K562 (cell line): ENCODE results near the gene INHBC. TPM values are rescaled to one million over a fixed set of nuclear protein-coding genes. Genes with fewer than 3 reads are reported as not detected.

Experiments
- BHLHE40 ChIP-seq: IDR thresholded peaks from 2 replicates; pipeline ENCODE4 v1.6.1; 2011; ENCODE audit warnings: low read length, improper control_type of control experiment
- CBX1 ChIP-seq: sonication (generic); IDR thresholded peaks from 2 replicates; pipeline ENCODE4 v1.6.1; 2016; ENCODE audit warnings: antibody characterized with exemption, low read depth, mild to moderate bottlenecking
- CHD1 ChIP-seq: fragments of 200-600 bp; sonication (generic); IDR thresholded peaks from one replicate; pipeline ENCODE4 v1.6.1; 2012; ENCODE audit warnings: mild to moderate bottlenecking, moderate library complexity, low read length, inconsistent platforms
- EGR1 ChIP-seq: fragments of 450-650 bp; conservative IDR thresholded peaks from 2 replicates; pipeline ENCODE4 v1.6.1; 2017; ENCODE audit warnings: mild to moderate bottlenecking
- ELF2 ChIP-seq: fragments of 250-450 bp; sonication (Bioruptor Pico); IDR thresholded peaks from 2 replicates; pipeline ENCODE4 v1.5.0; 2021; ENCODE audit warnings: mild to moderate bottlenecking
- GATAD2B ChIP-seq: fragments of 450-650 bp; IDR thresholded peaks from 2 replicates; pipeline ENCODE4 v1.6.1; 2017; ENCODE audit warnings: mild to moderate bottlenecking, borderline replicate concordance
- LCOR ChIP-seq: sonication (generic); formaldehyde crosslinking; IDR thresholded peaks from 2 replicates; pipeline ENCODE4 v1.8.0; 2022; ENCODE audit warnings: mild to moderate bottlenecking, missing genetic modification reagents
- MAZ ChIP-seq, 2 experiments: fragments of 450-650 bp in 1 of 2; sonication (generic) in 1 of 2; formaldehyde crosslinking; IDR thresholded peaks in 1 of 2; conservative IDR thresholded peaks in 1 of 2; 2 replicates each; pipeline versions ENCODE4 v1.4.0 to v1.5.0; 2020; ENCODE audit warnings: mild to moderate bottlenecking in 1 of 2, missing genetic modification reagents in 1 of 2
- NONO ChIP-seq, 2 experiments: fragments of 200-400 bp in 1 of 2; fragments of 450-650 bp in 1 of 2; formaldehyde crosslinking in 1 of 2; IDR thresholded peaks; 2 replicates each; pipeline ENCODE4 v1.6.1; 2017; ENCODE audit warnings: low read depth in 2 of 2, mild to moderate bottlenecking in 2 of 2, moderate library complexity in 2 of 2, low read length in 1 of 2
- NR2C2 ChIP-seq, 2 experiments: fragments of 200-800 bp in 1 of 2; sonication (Bioruptor generic) in 1 of 2; sonication (generic) in 1 of 2; formaldehyde crosslinking in 1 of 2; IDR thresholded peaks; 2 replicates each; pipeline versions ENCODE4 v1.6.1 to v1.8.0; 2016 to 2022; ENCODE audit warnings: mild to moderate bottlenecking in 1 of 2, missing compliant biosample characterization in 1 of 2, missing genetic modification characterization in 1 of 2, missing genetic modification reagents in 1 of 2
- RAD51 ChIP-seq: fragments of 450-650 bp; IDR thresholded peaks from 2 replicates; pipeline ENCODE4 v1.7.1; 2016; ENCODE audit warnings: low read depth, mild to moderate bottlenecking, borderline replicate concordance
- SLC30A9 ChIP-seq: fragments of 250-450 bp; sonication (Bioruptor Pico); IDR thresholded peaks from 2 replicates; pipeline ENCODE4 v1.8.0; 2022; ENCODE audit warnings: mild to moderate bottlenecking, moderate library complexity
- SREBF1 ChIP-seq: fragments of 150-350 bp; IDR thresholded peaks from 2 replicates; pipeline ENCODE4 v1.6.1; 2014; ENCODE audit warnings: antibody characterized with exemption, low read depth, low read length, borderline replicate concordance
- STAG1 ChIP-seq: sonication (generic); formaldehyde crosslinking; IDR thresholded peaks from 2 replicates; pipeline ENCODE4 v1.5.0; 2020; ENCODE audit warnings: missing genetic modification reagents, borderline replicate concordance
- TBP ChIP-seq: optimal IDR thresholded peaks from 2 replicates; pipeline ENCODE3; 2011; ENCODE audit warnings: low read depth, low read length, improper control_type of control experiment
- TRIM24 ChIP-seq, 2 experiments: fragments of 450-650 bp; IDR thresholded peaks; 2 replicates each; pipeline ENCODE4 v1.6.1; 2016
- ZBTB17 ChIP-seq: fragments of 450-650 bp; formaldehyde crosslinking; IDR thresholded peaks from 2 replicates; pipeline ENCODE4 v1.4.0; 2020; ENCODE audit warnings: mild to moderate bottlenecking
- ZFX ChIP-seq: sonication (generic); formaldehyde crosslinking; IDR thresholded peaks from 2 replicates; pipeline ENCODE4 v1.8.0; 2022; ENCODE audit warnings: mild to moderate bottlenecking, missing genetic modification reagents, moderate library complexity
- ZNF197 ChIP-seq: fragments of 200-800 bp; sonication (Bioruptor generic); IDR thresholded peaks from 2 replicates; pipeline ENCODE4 v1.6.1; 2016; ENCODE audit warnings: low read depth, missing genetic modification characterization, missing compliant biosample characterization
- polyA plus RNA-seq, 8 experiments: library from polyadenylated mRNA; depleted of rRNA in 4 of 8; stranded (reverse) in 5 of 8; unstranded in 3 of 8; fragments of >200 nt; fragmentation: Nextera tagmentation in 2 of 8; fragmentation: Illumina TruSeq in 1 of 8; extraction: Ambion mirVana in 2 of 8; extraction: Trizol in 1 of 8; gene quantifications; 2 replicates each; pipeline versions ENCODE4 v1.2.1 to v1.2.3, GENCODE V29; 2011 to 2014; ENCODE audit warnings: inconsistent platforms in 1 of 8, missing spikeins in 1 of 8
- total RNA-seq, 7 experiments: library from RNA; depleted of rRNA in 6 of 7; stranded (reverse); fragments of >200 nt in 6 of 7; fragmentation: Illumina TruSeq in 2 of 7; extraction: Trizol in 2 of 7; gene quantifications; 2 replicates each; pipeline versions ENCODE4 v1.2.1 to v1.2.3, GENCODE V29; 2011 to 2021; ENCODE audit warnings: low replicate concordance in 1 of 7
- TF ChIP-seq, protein P1 (sequence below): fragments of 250-450 bp; sonication (Bioruptor Pico); IDR thresholded peaks from 2 replicates; pipeline ENCODE4 v1.8.0; 2021; ENCODE audit warnings: mild to moderate bottlenecking, moderate library complexity

The INHBC gene
- total and polyA plus RNA-seq, 9 of the 15 experiments (the other 6 are each of a cell fraction or from before 2014, with no cell fraction given) = 0.07 to 0.24 (median 0.15) TPM; not detected in 4

- TF ChIP-seq ZFX (peak; percentile 86), CBX1 (0 out of 2 replicates have a peak, but pooled peaks have one; percentile 27), ELF2 (CRISPR knock-in tag) (no peak), SLC30A9 (CRISPR knock-in tag) (no peak), ZBTB17 (0 out of 2 replicates have a peak, but pooled peaks have one; percentile 33), GATAD2B (peak; percentile 63; the same call in 1 of the 2 replicates), BHLHE40 (0 out of 2 replicates have a peak, but pooled peaks have one; percentile 17), MAZ (CRISPR knock-in tag; conservative IDR thresholded peaks at IDR 0.05 in 1 of 2, IDR thresholded peaks at IDR 0.05 in 1 of 2) (no peak), STAG1 (CRISPR knock-in tag) (no peak), NR2C2 (CRISPR knock-in tag; IDR thresholded peaks at IDR 0.05) (no peak), NR2C2 (tag; IDR thresholded peaks at IDR 0.05) (peak; percentile 51; the same call in 1 of the 2 replicates), LCOR (CRISPR knock-in tag) (peak; percentile 38; the same call in 1 of the 2 replicates), NONO (IDR thresholded peaks at IDR 0.05; ENCODE audit: low read depth in 2 of 2, low read length in 1 of 2) (peak in 1 of 2 experiments; percentile 47; a peak in 1 of 4 replicates), ZNF197 (CRISPR knock-in tag) (0 out of 2 replicates have a peak, but pooled peaks have one; percentile 4), TBP (peak; percentile 36), RAD51 (0 out of 2 replicates have a peak, but pooled peaks have one; percentile 5), TRIM24 (IDR thresholded peaks at IDR 0.05) (no peak), EGR1 (peak; percentile 43; the same call in 1 of the 2 replicates), CHD1 (peak; percentile 69), SREBF1 (no peak)
- TF ChIP-seq, protein P1, sequence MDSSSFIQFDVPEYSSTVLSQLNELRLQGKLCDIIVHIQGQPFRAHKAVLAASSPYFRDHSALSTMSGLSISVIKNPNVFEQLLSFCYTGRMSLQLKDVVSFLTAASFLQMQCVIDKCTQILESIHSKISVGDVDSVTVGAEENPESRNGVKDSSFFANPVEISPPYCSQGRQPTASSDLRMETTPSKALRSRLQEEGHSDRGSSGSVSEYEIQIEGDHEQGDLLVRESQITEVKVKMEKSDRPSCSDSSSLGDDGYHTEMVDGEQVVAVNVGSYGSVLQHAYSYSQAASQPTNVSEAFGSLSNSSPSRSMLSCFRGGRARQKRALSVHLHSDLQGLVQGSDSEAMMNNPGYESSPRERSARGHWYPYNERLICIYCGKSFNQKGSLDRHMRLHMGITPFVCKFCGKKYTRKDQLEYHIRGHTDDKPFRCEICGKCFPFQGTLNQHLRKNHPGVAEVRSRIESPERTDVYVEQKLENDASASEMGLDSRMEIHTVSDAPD (CRISPR knock-in tag) = no peak
Observed at GRCh38 chr12:57430112-57430930, 4.3 kb upstream of the INHBC start (continued).
